GM21723 (cell line): ENCODE results near the gene GASK1A.
"Not testable (repeated sequence)": the region's sequence is repeated elsewhere in the genome, so short reads cannot be mapped to it uniquely, and the experiment has no call there.

Source experiments
- ATAC-seq: cut with Tn5 transposase; IDR thresholded peaks from one replicate; pipeline ENCODE4 v1.9.1; 2021; ENCODE audit warnings: mild to moderate bottlenecking, moderate library complexity; ENCODE audit not compliant: unreplicated experiment

The GASK1A gene

GRCh38 chr3:43059456-43059855 lies 80.3 kb downstream of the GASK1A start:
- ATAC-seq, result no peak

DNA sequence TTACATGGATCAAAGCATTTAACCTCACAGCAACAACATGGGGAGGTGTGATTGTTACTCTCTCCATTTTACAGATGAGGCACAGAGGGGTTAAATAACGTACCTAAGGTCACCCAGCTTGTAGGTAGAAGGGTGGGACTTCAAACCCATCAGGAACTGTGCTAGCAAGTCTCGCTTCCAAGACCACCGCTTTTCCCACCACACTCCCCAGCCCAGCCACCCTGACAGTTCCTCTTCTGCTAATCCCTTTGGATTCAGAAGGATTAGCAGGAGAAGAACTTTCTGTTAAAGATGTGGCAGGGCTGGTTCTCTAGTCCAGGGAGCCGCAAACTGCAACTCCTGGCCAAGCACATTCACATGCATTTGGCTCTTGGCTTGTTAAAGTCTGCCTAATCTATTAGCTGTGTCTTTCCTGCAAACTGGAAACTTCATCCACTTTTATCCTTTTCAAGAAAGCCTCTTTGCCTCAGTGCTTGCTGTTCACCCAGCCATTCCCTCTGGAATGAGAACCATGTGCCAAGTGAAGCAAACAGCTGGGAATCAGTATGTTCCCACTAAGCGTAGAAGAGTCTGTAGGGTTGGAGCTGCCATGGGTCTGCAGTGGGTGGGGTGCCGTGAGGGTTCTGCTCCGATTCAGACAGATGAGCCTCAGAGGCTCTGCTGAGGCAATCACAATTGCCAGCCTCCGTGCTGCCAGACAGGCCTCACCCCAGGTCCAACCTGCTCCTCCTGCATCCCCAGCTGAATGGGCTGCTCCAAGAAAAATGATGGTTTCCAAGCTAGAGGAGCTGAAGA lies 82.2 kb downstream of the GASK1A start:
- ATAC-seq, result no peak

DNA sequence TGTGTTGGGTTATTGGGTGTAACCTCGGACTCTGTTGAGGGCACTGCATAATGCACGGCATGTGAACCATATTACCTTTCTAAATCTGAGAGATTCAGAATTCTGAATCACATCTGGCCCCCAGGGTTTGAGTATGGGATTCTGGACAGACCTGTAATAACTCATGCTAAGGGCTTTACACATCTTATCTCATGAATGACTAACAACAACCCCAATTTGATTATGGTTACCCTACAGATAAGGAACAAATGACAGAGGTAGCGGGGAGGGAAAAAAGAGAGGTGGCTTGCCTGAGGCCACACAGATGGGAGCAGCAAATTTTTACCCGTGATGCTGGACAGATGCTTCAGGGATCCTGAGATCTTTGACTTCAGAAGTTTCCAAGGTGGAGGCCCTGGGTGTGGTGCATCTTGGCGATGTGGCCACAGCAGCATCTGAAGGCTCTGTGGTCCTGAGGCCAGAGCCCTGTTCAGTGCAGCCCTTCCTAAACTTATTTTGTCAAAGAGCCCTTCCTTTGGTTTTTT lies 83.0 kb downstream of the GASK1A start:
- no peak for ATAC-seq

DNA sequence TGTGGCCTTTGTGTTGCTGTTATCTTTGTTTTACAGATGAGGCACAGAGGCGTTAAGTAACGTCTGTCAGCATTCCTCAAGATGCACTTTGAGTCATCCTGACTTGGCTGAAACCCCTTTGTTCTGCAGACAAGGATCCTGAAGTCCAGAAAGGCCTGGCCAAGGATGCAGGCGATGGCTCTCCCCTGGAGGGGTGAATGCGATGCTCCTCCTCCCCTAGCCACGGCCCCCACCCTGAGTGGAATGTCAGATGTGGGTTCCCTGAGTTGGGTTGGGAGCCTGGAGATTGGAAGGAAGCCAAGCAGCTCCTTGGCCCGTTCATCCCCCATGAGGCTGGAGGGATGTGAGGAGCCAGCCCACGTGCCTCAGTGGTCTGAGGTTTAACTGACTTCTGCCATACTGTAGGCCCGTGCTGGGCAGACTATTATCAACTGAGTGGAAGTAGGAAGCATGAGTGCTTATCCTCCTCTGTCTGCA lies 83.5 kb downstream of the GASK1A start:
- no peak for ATAC-seq

- no peak for ATAC-seq
Observed at GRCh38 chr3:43063114-43063513, 84.0 kb downstream of the GASK1A start.

GRCh38 chr3:43070670-43071069 lies 91.6 kb downstream of the GASK1A start:
- not testable (repeated sequence) for ATAC-seq

GRCh38 chr3:43071313-43071893 lies 92.3 kb downstream of the GASK1A start:
- no peak for ATAC-seq

- ATAC-seq, result no peak
Observed at GRCh38 chr3:43072361-43072760, 93.2 kb downstream of the GASK1A start.

DNA sequence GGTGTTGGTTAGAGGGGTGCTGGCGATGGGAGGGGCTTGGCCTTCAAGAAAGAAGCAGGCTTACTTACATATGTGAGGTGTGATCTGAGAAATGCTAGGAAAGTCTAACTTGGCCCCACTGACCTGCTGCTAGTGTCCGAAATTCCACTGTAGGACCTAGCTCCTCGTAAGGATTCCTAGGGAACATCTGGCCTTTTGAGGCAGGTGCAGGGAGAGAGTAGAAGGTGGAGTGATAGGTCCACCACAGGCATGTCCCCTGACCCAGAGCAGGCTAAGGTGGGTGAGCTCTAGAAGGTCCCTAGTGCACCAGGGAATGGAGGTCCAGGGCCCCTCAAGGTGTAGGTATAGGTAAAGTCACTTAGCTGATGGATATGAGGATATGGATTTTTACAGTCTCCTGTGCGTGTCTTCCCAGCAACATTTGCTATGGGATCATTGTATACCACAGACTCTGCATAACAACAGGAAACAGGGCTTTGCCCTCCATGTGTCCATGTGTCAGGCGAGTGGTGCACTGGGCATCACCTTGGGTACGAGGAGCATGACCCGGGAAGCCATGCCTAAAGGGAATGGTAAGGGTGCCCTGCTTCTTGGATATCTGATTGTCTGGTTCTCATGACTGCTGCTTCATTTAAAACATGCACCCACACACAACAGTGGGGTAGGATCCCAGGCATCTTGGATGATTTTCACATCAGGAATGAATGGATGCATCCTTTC lies 94.2 kb downstream of the GASK1A start:
- ATAC-seq, result no peak

DNA sequence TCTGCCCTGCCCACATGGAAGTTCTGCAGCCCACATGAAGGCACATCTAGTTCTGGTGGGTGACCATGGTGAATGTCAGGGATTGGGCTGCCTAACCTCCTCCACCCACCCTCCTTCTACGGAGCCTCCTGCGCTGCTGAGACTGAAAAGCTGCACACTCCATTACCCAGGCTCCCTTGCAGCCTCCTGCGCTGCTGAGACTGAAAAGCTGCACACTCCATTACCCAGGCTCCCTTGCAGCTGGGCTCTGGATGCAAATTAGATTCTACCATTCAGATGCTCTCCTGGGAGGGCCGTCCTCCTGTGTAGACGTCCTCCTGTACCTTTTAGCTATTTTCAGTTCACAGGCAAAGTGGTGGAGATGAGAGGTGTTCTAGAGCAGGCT lies 94.7 kb downstream of the GASK1A start:
- no peak for ATAC-seq

DNA sequence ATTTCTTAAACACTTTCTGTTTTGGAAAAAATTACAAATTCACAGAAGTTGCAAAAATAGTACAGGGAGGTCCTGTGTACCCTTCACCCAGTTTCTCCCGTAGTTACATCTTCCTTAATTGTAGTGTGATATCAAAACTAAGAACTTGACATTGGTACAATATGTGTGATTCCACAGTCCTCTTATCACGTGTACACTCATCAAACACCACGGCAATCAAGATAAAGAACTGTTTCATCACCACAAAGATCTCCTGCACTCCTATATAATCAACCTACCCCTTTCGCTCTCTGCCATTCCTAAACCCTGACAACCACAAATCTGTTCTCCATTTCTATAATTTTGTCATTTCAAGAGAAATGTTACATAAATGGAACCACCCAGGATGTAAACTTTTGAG lies 95.4 kb downstream of the GASK1A start:
- ATAC-seq, result no peak

- ATAC-seq, result no peak
Observed at GRCh38 chr3:43074901-43075689, 96.0 kb downstream of the GASK1A start.

- no peak for ATAC-seq
Observed at GRCh38 chr3:43075904-43076661, 97.0 kb downstream of the GASK1A start.

GRCh38 chr3:43076857-43077256 lies 97.7 kb downstream of the GASK1A start:
- no peak for ATAC-seq

GRCh38 chr3:43077261-43077660 lies 98.2 kb downstream of the GASK1A start:
- ATAC-seq, result no peak

- no peak for ATAC-seq
Observed at GRCh38 chr3:43077707-43078106, 98.6 kb downstream of the GASK1A start.

GRCh38 chr3:43079536-43080332 lies 100.6 kb downstream of the GASK1A start:
- ATAC-seq, result no peak

DNA sequence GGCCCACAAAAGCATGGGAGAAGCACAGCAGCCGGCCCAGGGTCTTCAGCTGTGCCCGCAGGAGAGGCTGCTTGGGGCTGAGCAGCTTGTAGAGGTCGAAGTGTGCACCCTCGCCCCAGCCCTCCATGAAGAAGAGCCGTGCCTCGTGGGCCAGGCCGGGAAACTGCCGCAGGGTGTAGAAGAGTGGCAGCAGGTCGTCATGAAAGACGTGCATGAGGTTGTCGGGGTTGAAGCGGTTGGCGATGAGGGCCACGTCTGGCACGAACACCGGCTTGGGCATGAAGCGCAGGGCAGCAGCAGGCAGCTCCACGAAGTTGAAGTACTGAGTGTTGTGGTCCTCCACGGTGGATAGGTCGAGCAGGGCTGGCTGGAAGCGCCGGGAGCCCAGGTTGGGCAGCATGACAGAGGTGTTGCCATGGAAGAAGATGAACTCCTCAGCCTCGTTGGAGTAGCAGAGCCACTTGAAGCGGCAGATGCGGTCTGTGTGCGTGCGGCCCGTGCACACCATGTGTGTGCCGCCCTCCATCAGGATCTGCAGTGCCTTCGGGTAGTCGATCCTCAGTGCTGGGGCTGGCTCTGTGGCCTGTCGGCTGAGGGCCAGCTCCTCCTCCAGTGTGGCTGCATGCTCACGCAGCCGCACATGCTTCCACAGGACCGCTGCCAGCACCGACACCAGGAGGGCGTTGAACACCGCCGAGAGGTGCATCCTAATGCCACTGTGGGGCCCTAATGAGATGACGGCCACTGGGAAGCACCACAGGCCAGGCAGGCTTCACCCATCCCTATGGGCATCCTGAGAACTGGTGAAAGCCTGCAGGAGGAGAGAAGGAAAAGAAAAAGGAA lies 101.8 kb downstream of the GASK1A start:
- ATAC-seq, result no peak
